IPS-15b (cell line): Measurements from ENCODE around the gene TMEM202.
"Not testable (repeated sequence)": the region's sequence is repeated elsewhere in the genome, so short reads cannot be mapped to it uniquely, and the experiment has no call there.

ENCODE experiments used
- H3K27me3 ChIP-seq: one replicate; pipeline ENCODE4 v1.6.1; 2013; ENCODE audit warnings: low read length; ENCODE audit not compliant: control insufficient read depth, insufficient read depth
- H3K36me3 ChIP-seq: one replicate; pipeline ENCODE4 v1.6.1; 2013; ENCODE audit warnings: low read length; ENCODE audit not compliant: control insufficient read depth, insufficient read depth
- H3K4me1 ChIP-seq: one replicate; pipeline ENCODE4 v1.6.1; 2013; ENCODE audit warnings: mild to moderate bottlenecking, low read length; ENCODE audit not compliant: control insufficient read depth, insufficient read depth
- H3K4me3 ChIP-seq: one replicate; pipeline ENCODE4 v1.5.1; 2013; ENCODE audit warnings: low read depth, low read length
- H3K9ac ChIP-seq: one replicate; pipeline ENCODE4 v1.6.1; 2013; ENCODE audit warnings: low read depth, mild to moderate bottlenecking, low read length
- H3K9me3 ChIP-seq: one replicate; pipeline ENCODE4 v1.6.1; 2013; ENCODE audit warnings: mild to moderate bottlenecking, low read length; ENCODE audit not compliant: control insufficient read depth, insufficient read depth

TMEM202 gene

DNA sequence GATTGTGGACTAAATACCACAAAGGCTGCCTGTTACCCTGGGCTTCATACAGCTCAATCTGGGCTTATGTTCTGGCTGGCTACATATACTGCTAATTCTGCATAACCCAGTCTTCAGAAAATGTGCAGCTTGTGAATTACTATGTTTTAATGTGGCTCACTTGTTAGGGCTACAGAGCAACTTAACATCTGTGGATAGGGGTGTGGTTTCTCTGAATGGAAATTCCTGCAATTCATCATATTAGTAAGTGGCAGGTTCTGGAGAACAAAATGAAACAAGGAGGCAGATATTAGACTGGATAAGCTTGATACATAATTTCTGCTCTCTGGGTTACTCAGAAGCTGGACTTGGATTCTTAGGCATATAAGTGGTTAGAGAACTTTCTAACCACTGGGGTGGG is 6.7 kb downstream of the TMEM202 start:
- Histone ChIP-seq H3K9me3 (no peaks in the 10 kb centered on the region), H3K36me3 (no peaks in the 10 kb centered on the region), H3K27me3 (peaks cover 23% of the 10 kb centered on the region), H3K9ac (no peak overlapping the region), H3K4me1 (no peaks in the 10 kb centered on the region), H3K4me3 (no peak overlapping the region)

- no peak overlapping the region for H3K9ac ChIP-seq
- no peak overlapping the region for H3K4me3 ChIP-seq
- no peaks in the 10 kb centered on the region for H3K9me3 ChIP-seq
- H3K4me1 ChIP-seq, result no peaks in the 10 kb centered on the region
- H3K36me3 ChIP-seq, result no peaks in the 10 kb centered on the region
- H3K27me3 ChIP-seq, result peaks cover 23% of the 10 kb centered on the region
Measured at GRCh38 chr15:72406936-72407335, 8.8 kb downstream of the TMEM202 start.

GRCh38 chr15:72411111-72411510 is 13.0 kb downstream of the TMEM202 start:
- Histone ChIP-seq H3K36me3 (no peaks in the 10 kb centered on the region), H3K27me3 (peaks cover 18% of the 10 kb centered on the region), H3K9ac (no peak overlapping the region), H3K9me3 (no peaks in the 10 kb centered on the region), H3K4me3 (no peak overlapping the region), H3K4me1 (no peaks in the 10 kb centered on the region)

- Histone ChIP-seq H3K36me3 (no peaks in the 10 kb centered on the region), H3K9me3 (no peaks in the 10 kb centered on the region), H3K4me3 (no peak overlapping the region), H3K4me1 (no peaks in the 10 kb centered on the region), H3K27me3 (peaks cover 18% of the 10 kb centered on the region), H3K9ac (no peak overlapping the region)
Measured at GRCh38 chr15:72411544-72411943, 13.4 kb downstream of the TMEM202 start.

- H3K9me3 ChIP-seq, H3K27me3 ChIP-seq, H3K36me3 ChIP-seq, H3K4me1 ChIP-seq, H3K9ac ChIP-seq, H3K4me3 ChIP-seq: not testable (repeated sequence)
Measured at GRCh38 chr15:72413337-72413736, 15.2 kb downstream of the TMEM202 start.

DNA sequence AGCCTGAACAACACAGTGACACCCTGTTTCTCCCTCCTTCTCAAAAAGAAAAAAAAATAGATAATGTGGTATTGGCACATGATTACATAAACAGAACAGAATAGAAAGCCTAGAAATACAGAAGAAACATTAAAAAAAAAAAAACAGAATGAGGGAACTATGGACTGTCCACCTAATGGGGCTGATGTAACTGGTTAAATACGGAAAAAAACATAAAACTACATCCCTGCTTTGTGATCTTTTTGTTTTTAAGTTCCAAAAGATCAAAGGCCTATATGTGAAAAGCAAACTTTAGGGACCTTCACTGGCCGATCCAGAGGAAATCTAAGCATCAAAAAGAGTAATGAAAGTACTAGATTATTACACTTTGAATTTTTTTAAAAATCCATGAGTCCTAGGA is 17.2 kb downstream of the TMEM202 start:
- Histone ChIP-seq H3K27me3 (no peaks in the 10 kb centered on the region), H3K9me3 (no peaks in the 10 kb centered on the region), H3K9ac (no peak overlapping the region), H3K4me3 (no peak overlapping the region), H3K36me3 (no peaks in the 10 kb centered on the region), H3K4me1 (no peaks in the 10 kb centered on the region)

GRCh38 chr15:72419768-72420167 is 21.7 kb downstream of the TMEM202 start:
- not testable (repeated sequence) for H3K27me3 ChIP-seq, H3K9ac ChIP-seq, H3K9me3 ChIP-seq, H3K4me1 ChIP-seq, H3K4me3 ChIP-seq, H3K36me3 ChIP-seq

DNA sequence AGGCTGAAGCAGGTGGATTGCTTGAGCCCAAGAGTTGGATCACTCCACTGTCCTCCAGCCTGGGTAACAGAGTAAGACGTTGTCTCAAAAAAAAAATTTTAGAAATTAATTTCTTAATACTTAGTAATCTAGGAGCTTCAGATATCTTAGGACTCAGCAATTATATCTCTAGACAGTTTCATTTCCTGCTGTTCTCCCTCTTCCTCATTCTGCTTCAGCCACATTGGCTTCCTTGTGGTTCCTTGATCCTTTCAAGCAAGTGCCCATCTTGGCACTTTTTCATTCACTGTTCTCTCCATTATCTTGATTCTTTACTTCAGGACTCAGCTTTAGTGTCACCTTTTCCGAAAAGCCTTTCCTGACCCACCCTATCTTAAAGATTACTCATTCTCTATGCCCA is 22.5 kb downstream of the TMEM202 start:
- Histone ChIP-seq H3K36me3 (no peaks in the 10 kb centered on the region), H3K4me1 (no peaks in the 10 kb centered on the region), H3K9ac (no peak overlapping the region), H3K9me3 (no peaks in the 10 kb centered on the region), H3K4me3 (no peak overlapping the region), H3K27me3 (no peaks in the 10 kb centered on the region)

- Histone ChIP-seq H3K9ac (no peak overlapping the region), H3K36me3 (no peaks in the 10 kb centered on the region), H3K9me3 (no peaks in the 10 kb centered on the region), H3K27me3 (no peaks in the 10 kb centered on the region), H3K4me3 (no peak overlapping the region), H3K4me1 (no peaks in the 10 kb centered on the region)
Measured at GRCh38 chr15:72421484-72421883, 23.4 kb downstream of the TMEM202 start.

DNA sequence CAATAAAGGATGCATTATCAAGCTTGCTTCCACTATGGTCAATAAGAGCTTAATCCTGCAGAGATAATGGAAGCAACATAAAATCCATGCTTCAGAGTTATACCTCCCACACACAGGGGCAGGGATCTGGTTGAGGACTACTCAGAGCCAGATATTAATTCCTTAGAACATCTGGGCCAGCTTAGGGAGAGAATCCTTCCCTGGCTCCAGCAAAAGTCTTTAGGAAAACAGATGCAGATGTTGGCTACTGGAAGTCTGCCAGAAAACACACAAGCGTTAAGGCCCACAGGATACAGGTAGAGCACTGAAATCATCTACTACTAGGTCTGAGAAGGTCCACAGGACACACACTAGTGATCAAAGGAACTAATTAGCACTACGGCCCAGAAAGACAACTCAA is 25.2 kb downstream of the TMEM202 start:
- no peaks in the 10 kb centered on the region for H3K27me3 ChIP-seq
- no peaks in the 10 kb centered on the region for H3K36me3 ChIP-seq
- H3K4me1 ChIP-seq, result no peaks in the 10 kb centered on the region
- no peak overlapping the region for H3K9ac ChIP-seq
- H3K9me3 ChIP-seq, result no peaks in the 10 kb centered on the region
- H3K4me3 ChIP-seq, result no peak overlapping the region

DNA sequence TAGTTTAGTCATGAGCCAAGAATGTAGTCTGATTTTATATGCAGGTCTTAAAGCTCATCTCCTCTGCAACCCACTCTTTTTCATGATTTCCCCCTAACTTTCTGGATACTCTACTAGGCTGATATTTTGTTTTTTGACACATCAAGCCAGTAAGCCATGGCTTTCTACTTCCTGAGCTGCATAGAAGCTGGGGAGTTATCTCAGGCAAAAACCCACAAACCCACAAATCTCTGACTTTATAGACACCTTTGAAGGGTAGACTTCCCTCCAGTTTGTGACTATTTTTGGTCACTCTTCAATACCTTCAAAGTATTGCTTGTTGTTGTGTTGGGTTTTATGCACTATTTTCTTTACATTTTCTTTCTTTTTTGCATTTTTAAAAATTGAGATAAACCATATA is 28.6 kb downstream of the TMEM202 start:
- no peaks in the 10 kb centered on the region for H3K4me1 ChIP-seq
- H3K36me3 ChIP-seq, result no peaks in the 10 kb centered on the region
- no peak overlapping the region for H3K4me3 ChIP-seq
- no peak overlapping the region for H3K9ac ChIP-seq
- no peaks in the 10 kb centered on the region for H3K9me3 ChIP-seq
- H3K27me3 ChIP-seq, result no peaks in the 10 kb centered on the region

- Histone ChIP-seq H3K27me3 (no peaks in the 10 kb centered on the region), H3K4me3 (no peak overlapping the region), H3K4me1 (no peaks in the 10 kb centered on the region), H3K9ac (no peak overlapping the region), H3K9me3 (no peaks in the 10 kb centered on the region), H3K36me3 (no peaks in the 10 kb centered on the region)
Measured at GRCh38 chr15:72437650-72438316, 39.7 kb downstream of the TMEM202 start.
